Measurements from ENCODE around the gene DIS3L2.

DNA sequence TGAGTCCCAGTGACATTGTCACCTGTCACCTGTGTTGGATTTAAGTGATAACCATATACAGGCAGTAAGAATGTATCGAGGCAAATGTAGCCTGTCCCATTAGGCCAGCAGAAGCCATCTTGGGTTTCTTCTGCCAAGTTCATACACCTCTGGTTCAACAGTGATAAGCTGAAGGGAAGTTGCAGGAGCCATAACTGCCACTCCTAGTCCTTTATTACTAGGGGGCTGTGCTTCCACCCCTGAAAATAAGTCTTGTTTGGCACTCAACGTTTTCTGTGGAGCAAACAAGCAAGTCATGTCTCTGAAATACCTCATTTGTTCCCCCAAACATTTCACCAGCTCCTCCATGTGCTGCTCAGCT lies 358.9 kb downstream of the DIS3L2 start:
- no peak for TF ChIP-seq EZH2phosphoT487 (IDR thresholded peaks at IDR 0.05; ENCODE audit: low read depth)
- TF ChIP-seq, protein P1, sequence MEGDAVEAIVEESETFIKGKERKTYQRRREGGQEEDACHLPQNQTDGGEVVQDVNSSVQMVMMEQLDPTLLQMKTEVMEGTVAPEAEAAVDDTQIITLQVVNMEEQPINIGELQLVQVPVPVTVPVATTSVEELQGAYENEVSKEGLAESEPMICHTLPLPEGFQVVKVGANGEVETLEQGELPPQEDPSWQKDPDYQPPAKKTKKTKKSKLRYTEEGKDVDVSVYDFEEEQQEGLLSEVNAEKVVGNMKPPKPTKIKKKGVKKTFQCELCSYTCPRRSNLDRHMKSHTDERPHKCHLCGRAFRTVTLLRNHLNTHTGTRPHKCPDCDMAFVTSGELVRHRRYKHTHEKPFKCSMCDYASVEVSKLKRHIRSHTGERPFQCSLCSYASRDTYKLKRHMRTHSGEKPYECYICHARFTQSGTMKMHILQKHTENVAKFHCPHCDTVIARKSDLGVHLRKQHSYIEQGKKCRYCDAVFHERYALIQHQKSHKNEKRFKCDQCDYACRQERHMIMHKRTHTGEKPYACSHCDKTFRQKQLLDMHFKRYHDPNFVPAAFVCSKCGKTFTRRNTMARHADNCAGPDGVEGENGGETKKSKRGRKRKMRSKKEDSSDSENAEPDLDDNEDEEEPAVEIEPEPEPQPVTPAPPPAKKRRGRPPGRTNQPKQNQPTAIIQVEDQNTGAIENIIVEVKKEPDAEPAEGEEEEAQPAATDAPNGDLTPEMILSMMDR (IDR thresholded peaks at IDR 0.05; ENCODE audit: low read depth, low read length): no peak

Data from OCI-LY3 (cell line).